Caco-2 (cell line): ENCODE measurements around the gene GAA. TPM values are rescaled to one million over a fixed set of nuclear protein-coding genes. Genes with fewer than 3 reads are reported as not detected.

Experiments used
- BruUV-seq: library from RNA; stranded (reverse); fragments of 400-500 nt; replicated peaks from 2 replicates; lab custom pipeline; 2021; lab: Mats Ljungman, UMichigan
- CTCF ChIA-PET: fragments of 300-600 bp; sonication (Branson Sonifier 250); formaldehyde crosslinking; loops from one replicate; lab custom pipeline; 2022; ENCODE audit warnings: antibody characterized with exemption; lab: Charles Lee
- POLR2A ChIA-PET: fragments of 300-600 bp; sonication (Branson Sonifier 250); formaldehyde crosslinking; loops from one replicate; lab custom pipeline; 2022; ENCODE audit warnings: antibody characterized with exemption; lab: Charles Lee
- DNase-seq, 2 experiments: peaks; one replicate each; pipeline versions ENCODE4 v3.0.0 to v3.0.0-alpha.2; 2020 to 2022
- H3K27me3 ChIP-seq: replicated peaks from 2 replicates; pipeline ENCODE4 v1.6.0; 2011; ENCODE audit warnings: low read length; ENCODE audit not compliant: control insufficient read depth, insufficient read depth
- H3K36me3 ChIP-seq: 2 replicates; pipeline ENCODE4 v1.5.1; 2011; ENCODE audit warnings: low read length; ENCODE audit not compliant: control insufficient read depth, insufficient read depth
- H3K4me1 ChIP-seq: fragments of 250-450 bp; sonication (Bioruptor Pico); 2 replicates; pipeline ENCODE4 v1.5.1; 2020; ENCODE audit warnings: mild to moderate bottlenecking
- H3K4me3 ChIP-seq: 2 replicates; pipeline ENCODE4 v1.5.1; 2011; ENCODE audit warnings: low read depth, mild to moderate bottlenecking, control low read depth, low read length
- H3K9me3 ChIP-seq: fragments of 250-450 bp; sonication (Bioruptor Pico); 2 replicates; pipeline ENCODE4 v1.5.1; 2020; ENCODE audit warnings: mild to moderate bottlenecking, moderate library complexity
- H3K27ac Mint-ChIP-seq: one replicate; pipeline ENCODE4 v1.8.0; 2022; ENCODE audit warnings: mixed read lengths; ENCODE audit not compliant: unreplicated experiment
- H3K27me3 Mint-ChIP-seq: one replicate; pipeline ENCODE4 v1.8.0; 2022; ENCODE audit warnings: mixed read lengths; ENCODE audit not compliant: insufficient read depth, unreplicated experiment
- H3K36me3 Mint-ChIP-seq: one replicate; pipeline ENCODE4 v1.8.0; 2022; ENCODE audit warnings: mild to moderate bottlenecking, mixed read lengths; ENCODE audit not compliant: insufficient read depth, unreplicated experiment
- H3K4me1 Mint-ChIP-seq: one replicate; pipeline ENCODE4 v1.8.0; 2022; ENCODE audit warnings: low read depth, mixed read lengths; ENCODE audit not compliant: unreplicated experiment
- H3K4me3 Mint-ChIP-seq: one replicate; pipeline ENCODE4 v1.8.0; 2022; ENCODE audit warnings: mild to moderate bottlenecking, moderate library complexity, mixed read lengths; ENCODE audit not compliant: unreplicated experiment
- H3K9me3 Mint-ChIP-seq: one replicate; pipeline ENCODE4 v1.8.0; 2022; ENCODE audit warnings: mixed read lengths; ENCODE audit not compliant: unreplicated experiment
- intact Hi-C: fragments of 100-400 bp; cut with micrococcal nuclease; formaldehyde crosslinking; loops from one replicate; pipeline ENCODE4 v1.10.0; 2022; ENCODE audit not compliant: unreplicated experiment
- total RNA-seq: library from RNA; stranded (reverse); gene quantifications from 2 replicates; pipeline ENCODE4 v1.2.3, GENCODE V29; 2022
- TF ChIP-seq, protein P1 (sequence below), 2 experiments: fragments of 200-600 bp in 1 of 2; IDR thresholded peaks; 1 replicate in 1 of 2; 2 replicates in 1 of 2; pipeline versions ENCODE4 v1.5.1 to v1.8.0; 2011 to 2022; ENCODE audit warnings: antibody characterized with exemption in 1 of 2, control low read depth in 1 of 2, inconsistent platforms in 1 of 2, low read depth in 1 of 2, low read length in 1 of 2, mild to moderate bottlenecking in 1 of 2, moderate library complexity in 1 of 2; ENCODE audit not compliant: insufficient read depth in 1 of 2, severe bottlenecking in 1 of 2, unreplicated experiment in 1 of 2

The GAA gene
- total RNA-seq, 1 experiment from 2014 or later = 42.4 TPM

GRCh38 chr17:80107231-80108021 is 6.0 kb downstream of the GAA start:
- Histone ChIP-seq H3K27me3 (no peaks in the 10 kb centered on the region), H3K9me3 (no peaks in the 10 kb centered on the region), H3K36me3 (no peaks in the 10 kb centered on the region), H3K4me3 (no peak overlapping the region), H3K4me1 (peaks cover 1% of the 10 kb centered on the region)
- Mint-ChIP-seq H3K27me3 (no peaks in the 10 kb centered on the region), H3K4me3 (no peak overlapping the region), H3K4me1 (peaks cover 6% of the 10 kb centered on the region), H3K27ac (no peak overlapping the region), H3K9me3 (no peaks in the 10 kb centered on the region), H3K36me3 (no peaks in the 10 kb centered on the region)
- TF ChIP-seq, protein P1, sequence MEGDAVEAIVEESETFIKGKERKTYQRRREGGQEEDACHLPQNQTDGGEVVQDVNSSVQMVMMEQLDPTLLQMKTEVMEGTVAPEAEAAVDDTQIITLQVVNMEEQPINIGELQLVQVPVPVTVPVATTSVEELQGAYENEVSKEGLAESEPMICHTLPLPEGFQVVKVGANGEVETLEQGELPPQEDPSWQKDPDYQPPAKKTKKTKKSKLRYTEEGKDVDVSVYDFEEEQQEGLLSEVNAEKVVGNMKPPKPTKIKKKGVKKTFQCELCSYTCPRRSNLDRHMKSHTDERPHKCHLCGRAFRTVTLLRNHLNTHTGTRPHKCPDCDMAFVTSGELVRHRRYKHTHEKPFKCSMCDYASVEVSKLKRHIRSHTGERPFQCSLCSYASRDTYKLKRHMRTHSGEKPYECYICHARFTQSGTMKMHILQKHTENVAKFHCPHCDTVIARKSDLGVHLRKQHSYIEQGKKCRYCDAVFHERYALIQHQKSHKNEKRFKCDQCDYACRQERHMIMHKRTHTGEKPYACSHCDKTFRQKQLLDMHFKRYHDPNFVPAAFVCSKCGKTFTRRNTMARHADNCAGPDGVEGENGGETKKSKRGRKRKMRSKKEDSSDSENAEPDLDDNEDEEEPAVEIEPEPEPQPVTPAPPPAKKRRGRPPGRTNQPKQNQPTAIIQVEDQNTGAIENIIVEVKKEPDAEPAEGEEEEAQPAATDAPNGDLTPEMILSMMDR (IDR thresholded peaks at IDR 0.05; ENCODE audit: insufficient read depth in 1 of 2, low read depth in 1 of 2, low read length in 1 of 2, severe bottlenecking in 1 of 2, unreplicated experiment in 1 of 2) = no peak
- no TSS peak for BruUV-seq
- ChIA-PET CTCF (no interaction called here), POLR2A (no interaction called here)
- DNase-seq = peak in 1 of 2 experiments; percentile 28
- intact Hi-C loops = loop anchor here (10.0 kb wide), 1 partner anchor 183 kb away; no protein-coding TSS in a partner anchor

DNA sequence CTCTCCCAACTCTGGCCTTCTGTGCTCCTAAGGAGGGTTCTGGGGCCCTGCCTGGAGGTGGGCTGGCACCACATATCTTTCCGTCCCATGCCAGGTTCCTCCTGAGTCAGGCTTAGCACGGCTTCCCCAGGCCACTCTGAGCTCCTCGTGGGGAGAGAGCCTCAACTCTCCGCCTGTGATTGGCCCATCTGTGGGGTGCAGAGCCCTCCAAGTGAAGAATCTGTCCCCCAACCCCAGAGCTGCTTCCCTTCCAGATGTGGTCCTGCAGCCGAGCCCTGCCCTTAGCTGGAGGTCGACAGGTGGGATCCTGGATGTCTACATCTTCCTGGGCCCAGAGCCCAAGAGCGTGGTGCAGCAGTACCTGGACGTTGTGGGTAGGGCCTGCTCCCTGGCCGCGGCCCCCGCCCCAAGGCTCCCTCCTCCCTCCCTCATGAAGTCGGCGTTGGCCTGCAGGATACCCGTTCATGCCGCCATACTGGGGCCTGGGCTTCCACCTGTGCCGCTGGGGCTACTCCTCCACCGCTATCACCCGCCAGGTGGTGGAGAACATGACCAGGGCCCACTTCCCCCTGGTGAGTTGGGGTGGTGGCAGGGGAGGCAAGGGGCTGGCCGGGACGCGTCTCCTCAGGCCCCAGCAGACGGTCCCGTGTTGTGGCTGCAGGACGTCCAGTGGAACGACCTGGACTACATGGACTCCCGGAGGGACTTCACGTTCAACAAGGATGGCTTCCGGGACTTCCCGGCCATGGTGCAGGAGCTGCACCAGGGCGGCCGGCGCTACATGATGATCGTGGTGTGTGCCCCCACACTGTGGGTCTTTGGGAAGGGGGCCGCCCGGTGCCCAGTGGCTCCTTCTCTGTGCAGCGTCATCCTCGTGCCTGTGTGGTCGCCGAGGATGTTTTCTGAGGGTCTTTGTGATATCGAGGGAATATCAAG is 6.9 kb downstream of the GAA start:
- H3K4me1 Mint-ChIP-seq = peaks cover 3% of the 10 kb centered on the region
- no peaks in the 10 kb centered on the region for H3K9me3 ChIP-seq
- H3K36me3 ChIP-seq = no peaks in the 10 kb centered on the region
- no peaks in the 10 kb centered on the region for H3K4me1 ChIP-seq
- H3K27me3 ChIP-seq = no peaks in the 10 kb centered on the region
- intact Hi-C loops = loop anchor here (10.0 kb wide), 1 partner anchor 184 kb away; no protein-coding TSS in a partner anchor
- no TSS peak for BruUV-seq
- POLR2A ChIA-PET = no interaction called here
- H3K4me3 ChIP-seq = no peak overlapping the region
- TF ChIP-seq, protein P1 (IDR thresholded peaks at IDR 0.05; ENCODE audit: insufficient read depth in 1 of 2, low read depth in 1 of 2, low read length in 1 of 2, severe bottlenecking in 1 of 2, unreplicated experiment in 1 of 2) = no peak
- H3K27ac Mint-ChIP-seq = no peak overlapping the region
- H3K27me3 Mint-ChIP-seq = no peaks in the 10 kb centered on the region
- no peaks in the 10 kb centered on the region for H3K9me3 Mint-ChIP-seq
- CTCF ChIA-PET = no interaction called here
- H3K4me3 Mint-ChIP-seq = no peak overlapping the region
- no peaks in the 10 kb centered on the region for H3K36me3 Mint-ChIP-seq
- peak in 1 of 2 experiments; percentile 27 for DNase-seq

GRCh38 chr17:80109066-80109660 is 7.8 kb downstream of the GAA start:
- CTCF ChIA-PET = interaction anchor here (1.2 kb wide), 1 partner anchor 15 kb away, joined by 4 read pairs; no protein-coding TSS in a partner anchor
- H3K27ac Mint-ChIP-seq = no peak overlapping the region
- no peaks in the 10 kb centered on the region for H3K36me3 Mint-ChIP-seq
- POLR2A ChIA-PET = no interaction called here
- H3K27me3 ChIP-seq = no peaks in the 10 kb centered on the region
- H3K4me3 Mint-ChIP-seq = no peak overlapping the region
- no peak for DNase-seq
- no peaks in the 10 kb centered on the region for H3K36me3 ChIP-seq
- no peaks in the 10 kb centered on the region for H3K27me3 Mint-ChIP-seq
- H3K4me1 Mint-ChIP-seq = no peaks in the 10 kb centered on the region
- BruUV-seq = no TSS peak
- H3K4me1 ChIP-seq = no peaks in the 10 kb centered on the region
- intact Hi-C loops = loop anchor here (10.0 kb wide), 1 partner anchor 184 kb away; no protein-coding TSS in a partner anchor
- no peaks in the 10 kb centered on the region for H3K9me3 ChIP-seq
- TF ChIP-seq, protein P1 (IDR thresholded peaks at IDR 0.05; ENCODE audit: insufficient read depth in 1 of 2, low read depth in 1 of 2, low read length in 1 of 2, severe bottlenecking in 1 of 2, unreplicated experiment in 1 of 2) = no peak
- no peaks in the 10 kb centered on the region for H3K9me3 Mint-ChIP-seq
- no peak overlapping the region for H3K4me3 ChIP-seq
